NCI-H82 treated with DMSO at 0.1 percent for 48 hours (cell line): ENCODE measurements around the gene GZMB.
"Not testable (repeated sequence)": the region's sequence is repeated elsewhere in the genome, so short reads cannot be mapped to it uniquely, and the experiment has no call there.

Source experiments
- DNase-seq: peaks from one replicate; lab custom pipeline; 2025; ENCODE audit not compliant: unreplicated experiment; lab: John Stamatoyannopoulos, UW

GZMB gene

DNA sequence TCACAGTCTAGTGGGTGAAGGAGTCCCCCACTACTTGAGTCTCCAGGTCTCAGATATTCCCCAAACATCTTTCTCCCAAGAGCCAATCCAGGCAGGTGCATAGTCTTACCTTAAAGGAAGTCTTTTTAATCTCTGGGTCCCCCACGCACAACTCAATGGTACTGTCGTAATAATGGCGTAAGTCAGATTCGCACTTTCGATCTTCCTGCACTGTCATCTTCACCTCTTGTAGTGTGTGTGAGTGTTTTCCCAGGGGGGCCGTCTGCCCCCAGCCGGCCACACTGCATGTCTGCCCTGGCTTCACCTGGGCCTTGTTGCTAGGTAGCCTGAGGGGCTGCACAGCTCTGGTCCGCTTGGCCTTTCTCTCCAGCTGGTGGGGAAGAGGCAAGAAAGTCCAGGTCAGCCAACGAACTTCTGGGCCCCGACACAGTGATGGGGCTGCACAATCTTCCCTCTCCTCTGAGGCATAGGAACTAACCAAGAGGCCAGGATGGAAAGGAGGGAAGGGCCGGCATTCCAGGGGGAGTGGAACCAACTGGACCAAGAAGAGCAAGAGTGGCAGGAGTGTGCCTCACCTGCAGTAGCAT is 2.1 kb downstream of the GZMB start:
- no peak for DNase-seq

DNA sequence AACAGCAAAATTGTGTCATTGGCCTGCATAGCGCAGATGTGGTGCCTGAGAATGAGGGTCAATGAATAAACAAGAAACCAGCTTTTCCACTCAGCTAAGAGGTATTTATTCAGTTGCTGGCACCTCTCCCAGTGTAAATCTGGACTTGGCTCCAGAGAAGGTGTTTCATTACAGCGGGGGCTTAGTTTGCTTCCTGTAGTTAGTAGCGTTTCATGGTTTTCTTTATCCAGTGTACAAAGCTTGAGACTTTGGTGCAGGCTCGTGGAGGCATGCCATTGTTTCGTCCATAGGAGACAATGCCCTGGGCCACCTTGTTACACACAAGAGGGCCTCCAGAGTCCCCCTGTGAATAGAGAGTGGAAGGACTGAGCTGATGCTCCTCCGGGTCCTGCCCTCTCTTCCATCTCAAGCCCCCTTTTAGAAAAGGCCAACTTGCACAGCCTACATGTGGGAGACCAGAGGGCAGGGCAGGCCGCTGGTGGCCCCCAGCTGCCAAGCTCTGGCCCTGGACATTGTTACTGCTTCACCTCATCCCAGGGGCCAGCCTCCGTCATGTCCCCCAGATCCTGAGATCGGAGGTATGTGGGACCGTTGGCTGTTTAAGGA is 3.0 kb downstream of the GZMB start:
- no peak for DNase-seq

DNA sequence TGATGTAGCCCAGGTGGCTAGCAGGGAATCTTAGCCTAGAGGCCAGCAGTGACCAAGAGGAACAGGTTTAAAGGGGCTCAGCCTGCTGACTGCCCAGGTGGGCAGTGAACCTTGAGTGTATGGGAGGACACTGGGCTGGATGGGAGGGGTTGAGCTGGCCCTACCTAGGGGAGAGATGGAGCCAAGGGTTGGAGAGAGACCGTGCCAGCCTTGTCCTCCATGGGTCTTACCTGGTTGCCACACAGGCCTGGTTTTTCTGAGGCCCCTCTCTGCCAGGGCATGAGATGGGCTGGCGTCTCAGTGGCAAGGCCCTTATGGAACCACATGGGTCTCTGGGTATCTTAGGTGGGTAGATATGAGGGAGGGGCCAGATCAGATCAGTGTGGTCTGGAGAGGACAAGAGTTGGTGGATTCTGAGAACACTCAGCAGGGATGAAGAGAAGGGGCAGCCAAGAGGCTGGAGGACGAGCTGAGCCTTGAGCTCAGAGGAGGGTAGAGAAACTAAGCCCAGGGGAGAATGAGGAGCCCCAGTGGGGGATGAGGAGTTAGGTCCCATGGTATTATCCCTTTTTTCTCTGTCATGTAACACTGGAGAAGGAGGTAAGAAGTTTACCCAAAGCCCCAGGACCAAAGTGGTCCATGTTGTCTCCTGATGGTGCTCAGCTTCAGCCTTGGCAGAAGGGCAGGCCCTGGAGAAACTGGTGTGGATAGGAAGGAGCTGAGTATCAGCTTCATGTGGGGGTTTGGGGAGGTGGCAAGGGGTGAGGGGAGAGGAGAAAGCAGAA is 3.7 kb downstream of the GZMB start:
- no peak for DNase-seq

DNA sequence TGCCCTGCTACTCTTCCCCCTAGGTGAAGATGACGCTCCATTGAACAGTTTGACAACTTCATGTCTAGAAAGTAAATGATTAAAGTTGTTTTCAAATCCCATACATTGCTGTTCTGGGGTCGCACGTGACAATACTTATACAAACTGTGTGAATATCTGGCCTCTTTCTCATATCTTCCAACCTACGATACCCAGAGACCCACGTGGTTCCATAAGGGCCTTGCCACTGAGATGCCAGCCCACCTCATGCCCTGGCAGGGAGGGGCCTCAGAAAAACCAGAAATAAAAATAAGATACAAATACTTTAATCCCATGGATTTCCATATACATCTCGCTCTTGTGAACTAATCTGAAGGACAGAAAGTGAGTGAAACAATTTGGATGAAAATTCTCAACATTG is 4.5 kb downstream of the GZMB start:
- DNase-seq, result no peak

DNA sequence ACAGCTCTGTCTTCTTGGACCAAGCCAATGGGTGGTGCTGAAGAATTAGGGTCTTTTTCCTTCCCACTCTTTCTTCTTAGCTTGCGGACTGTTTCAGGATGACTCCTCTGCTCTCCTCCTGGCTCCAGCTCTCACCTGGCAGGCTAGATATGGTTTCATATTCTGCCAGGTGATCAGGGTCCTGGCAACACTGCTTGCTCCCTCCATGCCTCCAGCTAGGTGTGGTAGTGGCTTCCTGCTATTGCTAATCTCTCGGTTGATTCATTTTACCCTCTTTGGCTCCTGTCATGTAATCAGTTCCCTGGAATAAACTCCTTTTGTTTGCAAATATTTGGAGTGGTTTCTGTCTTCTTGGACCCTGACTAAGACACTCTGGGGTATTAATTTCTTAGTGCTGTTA is 20.2 kb downstream of the GZMB start:
- DNase-seq, result no peak

DNA sequence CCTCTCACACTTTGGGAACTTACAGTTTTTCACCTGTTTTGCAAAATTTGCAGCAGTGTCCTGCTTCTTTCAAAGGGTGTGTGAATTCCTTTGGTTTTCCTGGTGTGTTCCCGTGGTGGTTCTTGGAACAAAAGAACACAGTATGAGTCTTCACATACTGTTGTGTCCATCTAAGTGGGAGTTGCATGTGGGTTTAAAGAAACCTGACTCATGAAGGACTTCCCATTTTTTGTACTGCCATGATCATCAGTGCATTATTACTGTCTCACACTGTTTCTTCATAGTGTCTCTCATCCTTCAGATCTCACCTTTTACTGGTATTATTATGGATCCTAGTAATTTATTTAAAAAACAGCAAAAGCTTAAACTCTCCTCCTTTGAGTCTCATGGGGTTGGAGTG is 20.7 kb downstream of the GZMB start:
- no peak for DNase-seq

DNA sequence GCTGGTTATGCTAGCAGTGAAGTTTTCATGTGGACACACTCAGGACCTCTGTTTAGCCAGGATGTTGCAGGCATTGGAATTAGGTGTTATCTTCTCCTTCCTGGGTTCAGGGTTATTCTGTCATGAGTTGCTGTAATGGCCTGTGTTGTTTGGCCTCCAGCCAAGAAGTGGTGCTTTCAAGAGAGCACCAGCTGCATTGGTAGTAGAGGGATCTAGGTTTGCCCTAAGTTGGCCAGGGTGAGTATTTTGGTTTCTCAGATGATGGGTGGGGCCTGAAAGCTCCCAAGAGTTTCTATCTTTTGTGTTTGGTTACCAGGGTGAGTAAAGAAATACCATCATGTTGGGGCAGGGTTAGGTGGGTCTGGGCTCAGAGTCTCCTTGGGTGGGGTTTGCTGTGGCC is 21.8 kb downstream of the GZMB start:
- DNase-seq, result no peak

DNA sequence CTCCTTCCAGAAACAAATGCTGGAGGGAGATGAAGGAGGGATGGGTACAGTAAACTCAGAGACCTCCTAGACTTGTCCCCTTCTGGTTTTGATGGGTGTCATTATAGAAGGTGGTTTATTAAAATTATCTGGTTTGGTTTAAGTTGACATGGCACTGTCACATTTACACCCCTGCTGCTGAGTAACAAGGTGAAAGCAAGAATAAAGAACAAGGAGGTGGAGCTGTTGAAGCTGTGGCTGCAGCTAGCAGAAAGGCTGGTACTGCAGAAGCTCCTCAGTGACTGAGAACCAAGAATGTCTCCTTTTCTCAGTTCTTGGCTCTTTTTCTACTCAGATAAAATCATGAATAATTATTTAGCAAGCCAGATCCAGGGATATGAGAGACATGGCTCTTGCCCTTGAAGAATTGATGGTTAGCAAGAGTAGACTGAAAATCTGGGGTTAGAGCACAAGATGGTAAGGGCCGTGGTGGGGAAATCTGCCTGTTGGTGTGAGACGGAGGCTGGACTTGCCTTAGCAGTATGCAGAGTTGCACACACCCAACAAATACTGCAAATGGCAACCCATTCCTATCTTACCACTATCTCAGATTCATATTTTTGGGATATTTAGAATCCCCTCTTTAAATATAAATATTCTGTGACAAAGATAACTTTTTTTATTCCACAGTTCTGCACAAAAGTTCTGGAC is 24.2 kb downstream of the GZMB start, which contains the start of gene GZMH:
TSS of gene GZMH (minus strand) at position 31 of the 690 bp plus-strand sequence. CDS start 72 bp downstream, outside the sequence.
- DNase-seq, result no peak

DNA sequence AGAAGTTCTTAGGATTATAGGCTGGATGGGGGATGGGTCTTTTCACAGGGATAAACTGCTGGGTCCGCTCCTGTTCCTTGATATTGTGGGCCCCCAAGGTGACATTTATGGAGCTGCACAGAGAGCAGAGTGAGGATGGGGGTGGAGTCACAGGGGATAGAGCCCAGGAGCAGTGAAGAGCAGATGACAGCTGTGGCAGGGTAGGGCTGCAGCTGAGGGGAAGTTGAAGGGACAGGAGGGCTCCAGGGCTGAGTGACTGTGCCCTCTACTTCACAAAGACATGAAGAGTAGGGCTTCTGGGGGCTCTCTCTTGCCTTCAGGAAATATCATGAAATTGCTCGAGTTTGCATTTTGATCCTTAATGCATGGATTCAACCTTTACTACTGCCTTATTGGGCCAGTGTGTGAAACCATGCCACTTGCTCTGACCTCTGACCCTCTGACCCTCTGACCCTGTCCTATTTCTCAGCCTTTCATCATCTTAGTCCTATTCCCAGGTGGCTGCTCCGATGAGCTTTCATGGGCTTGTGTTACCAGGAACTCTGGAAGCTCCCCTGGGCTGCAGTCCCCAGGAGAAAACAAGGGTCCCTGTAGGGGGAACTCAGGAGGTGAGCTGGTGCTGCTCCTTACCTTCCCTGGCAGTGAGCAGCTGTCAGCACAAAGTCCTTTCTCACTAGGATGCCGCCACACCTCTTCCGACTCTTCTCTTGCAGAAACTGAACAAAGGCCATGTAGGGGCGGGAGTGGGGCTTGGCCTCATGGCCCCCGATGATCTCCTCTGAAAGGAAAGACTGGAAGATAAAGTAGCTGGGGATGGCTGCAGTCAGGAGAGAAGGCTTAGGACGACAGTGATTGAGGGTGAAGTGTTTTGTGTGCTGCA is 26.1 kb downstream of the GZMB start:
- DNase-seq, result no peak

DNA sequence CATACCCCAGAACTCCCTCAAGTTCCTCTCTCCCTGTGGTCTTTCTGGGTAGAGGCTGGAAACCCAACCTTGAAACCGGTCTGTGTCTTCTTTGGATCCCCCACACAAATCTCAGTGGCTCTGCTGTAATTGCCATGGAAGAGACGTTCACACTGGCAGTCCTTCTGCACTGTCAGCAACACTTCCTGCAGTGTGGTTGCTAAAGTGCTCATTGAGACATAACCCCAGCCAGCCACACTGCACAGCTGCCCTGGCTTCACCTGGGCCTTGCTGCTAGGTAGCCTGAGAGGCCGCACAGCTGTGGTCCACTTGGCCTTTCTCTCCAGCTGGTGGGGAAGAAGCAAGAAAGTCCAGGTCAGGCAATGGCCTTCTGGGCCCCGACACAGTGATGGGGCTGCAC is 26.9 kb downstream of the GZMB start:
- no peak for DNase-seq

DNA sequence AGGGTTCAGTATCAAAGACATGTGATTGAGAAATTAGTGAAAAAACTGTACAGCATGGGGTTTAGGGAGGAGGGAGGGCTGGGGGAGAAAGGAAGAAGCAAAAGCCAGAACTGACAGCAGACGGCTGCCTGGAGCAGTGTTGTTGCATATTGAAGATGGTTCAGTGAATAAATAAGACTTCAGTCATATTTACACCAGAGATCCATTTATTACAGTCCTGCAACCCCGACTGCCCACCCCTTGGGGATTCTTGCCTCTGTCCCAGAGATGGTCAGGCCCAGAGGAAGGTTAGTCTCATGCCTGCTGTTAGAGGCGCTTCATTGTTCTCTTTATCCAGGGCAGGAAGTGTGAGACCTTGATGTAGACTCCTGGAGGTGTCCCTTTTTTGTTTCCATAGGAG is 27.7 kb downstream of the GZMB start:
- no peak for DNase-seq

DNA sequence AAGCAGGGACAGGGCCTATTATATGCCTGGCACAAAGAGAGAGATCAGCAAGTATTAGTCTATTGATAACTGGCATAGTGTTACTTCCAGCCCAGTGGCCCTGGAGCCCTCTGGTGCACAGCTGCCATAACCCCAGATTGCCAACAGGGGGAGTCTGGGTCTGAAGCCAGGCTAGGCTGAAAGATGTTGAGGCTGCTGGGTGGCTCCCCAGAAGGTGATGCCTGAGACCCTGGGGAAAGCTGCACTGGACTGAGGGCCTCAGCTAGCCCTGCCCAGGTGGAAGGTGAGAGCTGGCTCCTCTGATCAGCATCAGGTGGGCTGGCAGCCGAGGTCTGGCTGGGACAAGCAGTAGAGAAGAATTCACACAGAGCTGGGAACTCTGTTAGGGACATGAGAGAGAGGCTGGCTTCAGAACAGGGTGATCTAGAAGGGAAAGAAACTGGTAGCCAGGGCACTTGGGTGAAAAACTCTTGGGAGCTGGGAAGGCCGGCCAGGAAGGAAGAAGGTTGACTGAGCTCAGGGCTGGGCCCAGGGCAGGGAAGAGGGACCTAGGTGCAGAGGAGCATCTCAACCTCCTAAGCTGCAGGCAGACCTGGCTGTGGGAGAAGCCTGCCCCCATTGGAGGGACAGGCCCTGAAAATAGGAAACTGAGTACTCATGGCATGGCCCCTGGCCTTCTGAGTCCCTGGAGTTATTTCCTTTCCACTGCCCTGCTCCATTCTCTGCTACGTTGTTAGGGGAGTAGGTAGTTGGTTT is 28.4 kb downstream of the GZMB start:
- no peak for DNase-seq

DNA sequence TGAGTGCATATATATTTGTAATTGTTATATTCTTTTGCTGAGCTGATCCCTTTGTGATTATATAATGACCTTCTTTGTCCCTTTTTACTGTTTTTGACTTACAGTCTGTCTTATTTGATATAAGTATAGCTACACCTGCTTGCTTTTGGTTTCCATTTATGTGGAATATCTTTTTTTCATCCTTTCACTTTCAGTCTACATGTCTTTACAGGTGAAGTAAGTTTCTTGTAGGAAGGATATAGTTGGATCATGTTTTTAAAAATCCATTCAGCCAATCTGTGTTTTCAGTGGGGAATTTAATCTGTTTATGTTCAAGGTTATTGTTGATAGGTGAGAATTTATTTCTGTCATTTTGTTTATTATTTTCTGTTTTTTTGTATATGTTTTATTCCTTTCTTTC is 36.6 kb downstream of the GZMB start:
- no peak for DNase-seq

DNA sequence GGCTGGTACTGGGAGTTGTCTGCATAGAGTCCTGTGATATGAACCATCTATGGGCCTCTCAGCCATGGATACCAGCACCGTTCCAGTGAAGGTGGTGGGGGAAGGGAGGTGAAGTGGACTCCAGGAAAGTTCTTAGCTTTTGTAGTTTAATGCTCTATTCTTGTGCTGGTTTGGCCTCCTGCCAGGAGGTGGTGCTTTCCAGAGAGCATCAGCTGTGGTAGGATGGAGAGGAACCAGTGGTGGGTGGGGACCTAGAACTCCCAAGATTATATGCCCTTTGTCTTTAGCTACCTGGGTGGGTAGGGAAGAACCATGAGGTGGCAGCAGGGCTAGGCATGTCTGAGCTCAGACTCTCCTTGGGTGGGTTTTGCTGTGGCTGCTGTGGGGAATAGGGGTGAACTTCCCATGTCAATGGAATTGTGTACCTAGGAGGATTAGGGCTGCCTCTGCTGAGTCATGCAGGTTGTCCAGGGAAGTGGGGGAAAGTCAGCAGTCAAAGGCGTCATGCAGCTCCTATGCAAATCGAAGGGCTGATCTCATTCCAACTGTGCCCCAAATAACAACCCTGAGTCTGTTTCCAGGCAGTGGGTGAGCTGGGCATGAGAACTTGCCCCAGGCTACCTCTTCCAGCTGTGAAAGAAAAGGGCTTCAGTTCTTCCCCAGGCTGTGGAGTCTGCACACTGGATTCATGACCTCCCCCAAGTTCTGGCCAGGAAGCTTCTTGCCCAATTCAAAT is 38.7 kb downstream of the GZMB start:
- no peak for DNase-seq

DNA sequence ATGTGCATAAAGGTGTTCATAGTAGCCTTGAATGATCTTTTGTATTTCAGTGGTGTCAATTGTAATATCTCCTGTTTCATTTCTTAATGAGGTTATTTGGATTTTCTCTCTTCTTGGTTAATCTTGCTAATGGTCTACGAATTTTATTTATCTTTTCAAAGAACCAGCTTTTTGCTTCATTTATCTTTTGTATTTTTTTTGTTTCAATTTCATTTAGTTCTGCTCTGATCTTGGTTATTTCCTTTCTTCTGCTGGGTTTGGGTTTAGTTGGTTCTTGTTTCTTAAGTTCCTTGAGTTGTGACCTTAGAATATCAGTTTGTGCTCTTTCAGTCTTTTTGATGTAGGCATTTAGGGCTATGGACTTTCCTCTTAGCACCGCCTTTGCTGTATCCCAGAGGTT is 43.0 kb downstream of the GZMB start:
- not testable (repeated sequence) for DNase-seq

DNA sequence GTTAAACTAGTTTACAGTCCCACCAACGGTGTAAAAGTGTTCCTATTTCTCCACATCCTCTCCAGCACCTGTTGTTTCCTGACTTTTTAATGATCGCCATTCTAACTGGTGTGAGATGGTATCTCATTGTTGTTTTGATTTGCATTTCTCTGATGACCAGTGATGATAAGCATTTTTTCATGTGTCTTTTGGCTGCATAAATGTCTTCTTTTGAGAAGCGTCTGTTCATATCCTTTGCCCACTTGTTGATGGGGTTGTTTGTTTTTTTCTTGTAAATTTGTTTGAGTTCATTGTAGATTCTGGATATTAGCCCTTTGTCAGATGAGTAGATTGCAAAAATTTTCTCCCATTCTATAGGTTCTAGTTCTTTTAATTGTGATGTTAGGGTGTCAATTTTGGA is 49.6 kb downstream of the GZMB start:
- not testable (repeated sequence) for DNase-seq
